ENCODE data around the gene SHF.
"Not testable (repeated sequence)": the region's sequence is repeated elsewhere in the genome, so short reads cannot be mapped to it uniquely, and the experiment has no call there.

SHF gene, protein sequence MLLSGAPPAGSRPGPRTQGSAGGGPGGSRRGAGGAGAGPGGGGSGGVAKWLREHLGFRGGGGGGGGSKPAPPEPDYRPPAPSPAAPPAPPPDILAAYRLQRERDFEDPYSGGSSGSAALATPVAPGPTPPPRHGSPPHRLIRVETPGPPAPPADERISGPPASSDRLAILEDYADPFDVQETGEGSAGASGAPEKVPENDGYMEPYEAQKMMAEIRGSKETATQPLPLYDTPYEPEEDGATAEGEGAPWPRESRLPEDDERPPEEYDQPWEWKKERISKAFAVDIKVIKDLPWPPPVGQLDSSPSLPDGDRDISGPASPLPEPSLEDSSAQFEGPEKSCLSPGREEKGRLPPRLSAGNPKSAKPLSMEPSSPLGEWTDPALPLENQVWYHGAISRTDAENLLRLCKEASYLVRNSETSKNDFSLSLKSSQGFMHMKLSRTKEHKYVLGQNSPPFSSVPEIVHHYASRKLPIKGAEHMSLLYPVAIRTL

DNA sequence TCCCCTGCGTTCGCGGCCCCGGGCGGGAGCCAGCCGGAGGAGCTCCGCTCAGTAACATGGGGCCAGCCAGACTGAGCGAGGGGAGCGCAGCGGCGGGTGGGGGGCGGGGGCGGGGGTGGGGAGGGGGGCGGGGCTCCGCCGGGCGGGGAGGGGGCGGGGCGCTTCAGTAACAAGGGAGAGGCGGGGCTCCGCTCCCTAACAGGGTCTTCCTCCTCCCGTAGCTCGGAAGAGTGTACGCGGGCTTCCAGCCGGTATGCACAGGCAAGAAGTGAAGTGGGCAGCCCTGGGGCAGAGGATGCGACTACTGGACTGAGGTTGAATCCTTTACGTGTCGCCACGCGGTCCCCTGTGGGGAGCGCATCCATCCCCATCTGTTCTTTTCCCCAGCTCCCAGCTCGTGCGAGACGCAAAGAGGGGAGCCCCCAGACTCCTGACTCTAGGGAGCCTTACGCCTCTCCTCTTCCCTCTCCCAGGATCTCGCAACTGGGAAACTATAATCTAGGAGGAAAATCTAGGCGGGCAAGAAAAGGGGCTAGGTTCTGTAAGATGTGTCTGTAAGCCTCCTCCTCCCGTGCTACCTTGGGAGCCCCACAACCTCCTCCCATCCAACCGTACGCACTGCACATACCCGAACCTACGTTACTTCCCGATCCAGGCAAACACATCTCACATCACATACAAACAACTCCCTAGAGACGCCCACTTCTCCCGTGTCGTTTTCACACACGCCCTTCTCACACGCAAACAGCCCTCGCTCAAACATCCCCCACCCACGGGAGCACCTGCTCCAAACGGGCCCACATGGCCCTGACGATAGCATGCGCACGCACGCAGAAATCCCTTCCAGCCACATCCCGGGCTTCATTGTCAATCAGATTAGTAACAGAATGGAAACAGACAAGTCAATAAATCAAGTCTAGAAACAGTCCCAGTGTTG is at the start of gene SHF:
Gene SHF, minus strand, starts transcription at position 73 of the 937 bp plus-strand sequence. Its CDS starts 15 bp downstream, at position 58.
- peak; percentile 68 for DNase-seq

DNA sequence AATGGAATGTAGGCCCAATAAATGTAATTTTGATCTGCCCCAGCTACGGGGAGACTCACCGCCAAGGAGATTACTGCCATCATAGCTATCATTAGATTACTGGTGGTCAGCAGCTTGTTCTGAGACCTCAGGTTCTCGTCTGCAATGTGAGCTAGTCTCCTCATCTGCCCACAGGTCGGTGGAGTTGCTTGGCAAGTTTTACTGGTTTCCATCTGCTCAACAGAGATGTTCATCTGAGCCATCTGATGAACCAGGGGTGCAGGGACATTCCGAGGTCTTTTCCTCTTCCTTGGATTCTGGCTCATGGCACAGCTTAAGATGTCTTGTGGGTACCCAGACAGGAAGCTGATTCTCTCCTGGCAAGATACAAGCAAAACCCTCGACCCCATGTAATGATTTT is 49.0 kb upstream of the SHF start:
- DNase-seq, result not testable (repeated sequence)

DNA sequence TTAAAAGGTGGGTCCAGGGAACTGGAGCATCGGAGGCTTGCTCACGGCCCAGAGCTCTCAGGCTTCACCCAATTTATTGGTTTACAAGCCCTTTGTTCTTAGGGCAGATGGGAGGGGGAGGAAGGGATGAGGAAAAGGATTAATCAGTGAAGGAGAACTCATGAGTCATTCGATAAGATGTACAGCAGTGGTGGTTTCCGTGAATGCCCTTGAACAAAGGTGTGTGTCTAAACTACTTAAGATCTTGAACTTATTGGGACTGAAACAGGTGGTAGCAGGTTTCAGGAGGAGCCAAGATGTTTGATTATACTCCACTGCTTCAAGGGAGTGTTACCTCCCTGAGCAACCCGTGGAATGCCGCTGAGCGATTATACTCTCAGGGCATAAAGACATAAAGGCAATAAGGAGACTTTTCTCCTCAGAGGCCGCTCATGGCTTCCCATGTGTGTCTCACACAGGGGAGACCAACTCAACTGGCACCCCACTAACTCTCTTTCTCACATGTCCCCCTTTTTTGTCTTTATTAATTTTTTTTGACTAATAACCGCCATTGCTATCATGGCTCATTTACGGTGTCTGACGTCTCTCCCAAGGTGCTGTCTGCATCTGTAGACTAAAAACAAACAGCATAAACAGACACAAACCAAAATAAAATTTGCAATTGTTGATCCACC is 46.9 kb upstream of the SHF start:
- DNase-seq, result no peak

DNA sequence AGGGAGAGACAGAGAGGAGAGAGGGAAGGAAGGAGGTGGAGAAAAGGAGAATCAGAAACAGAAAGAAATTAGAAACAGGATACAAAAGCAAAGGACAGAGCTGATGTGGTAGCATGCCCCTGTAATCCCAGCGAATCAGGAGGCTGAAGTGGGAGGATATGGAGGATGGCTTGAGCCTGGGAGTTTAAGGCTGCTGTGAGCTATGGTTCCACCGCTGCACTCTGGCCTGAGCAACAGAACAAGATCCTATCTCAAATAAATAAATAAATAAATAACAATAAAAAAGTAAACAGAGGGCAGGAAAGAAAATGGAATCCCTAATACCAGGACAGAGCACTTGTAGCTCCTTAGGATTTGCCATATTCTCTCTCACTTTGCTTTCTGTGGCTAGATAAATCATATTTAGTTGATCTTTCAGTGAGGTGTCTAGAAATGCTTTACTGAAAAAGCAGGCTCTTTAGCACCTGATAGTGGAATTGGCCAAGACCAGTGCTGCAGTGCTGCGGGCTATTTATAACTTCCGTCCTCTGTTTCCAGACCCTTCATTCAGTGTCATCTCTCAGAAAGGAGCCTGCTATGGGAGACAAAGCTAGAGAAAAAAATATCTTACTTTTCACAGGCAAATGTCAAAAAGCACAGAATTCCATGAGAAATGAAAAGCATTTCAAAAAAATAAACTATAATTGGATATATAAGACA is 44.2 kb upstream of the SHF start:
- DNase-seq, result no peak

DNA sequence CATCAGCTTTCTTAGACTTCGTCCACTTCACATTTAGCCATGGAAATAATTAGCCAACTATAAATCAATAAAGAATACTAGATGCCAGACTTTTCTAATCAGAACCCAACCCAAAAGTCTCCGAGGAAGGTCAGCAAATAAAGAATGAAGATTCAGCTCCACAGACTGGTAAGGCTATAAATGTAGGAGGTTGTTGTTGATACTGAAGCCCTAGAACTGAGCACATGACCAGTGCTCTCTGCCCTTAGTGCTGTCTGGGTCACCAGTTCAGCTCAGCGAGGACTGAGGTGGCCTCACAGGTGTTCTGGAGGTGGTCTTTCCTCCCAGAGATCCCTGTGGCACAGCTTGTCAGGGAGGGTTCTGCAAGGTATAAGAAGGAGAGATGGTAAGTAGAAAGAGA is 43.4 kb upstream of the SHF start:
- no peak for DNase-seq

DNA sequence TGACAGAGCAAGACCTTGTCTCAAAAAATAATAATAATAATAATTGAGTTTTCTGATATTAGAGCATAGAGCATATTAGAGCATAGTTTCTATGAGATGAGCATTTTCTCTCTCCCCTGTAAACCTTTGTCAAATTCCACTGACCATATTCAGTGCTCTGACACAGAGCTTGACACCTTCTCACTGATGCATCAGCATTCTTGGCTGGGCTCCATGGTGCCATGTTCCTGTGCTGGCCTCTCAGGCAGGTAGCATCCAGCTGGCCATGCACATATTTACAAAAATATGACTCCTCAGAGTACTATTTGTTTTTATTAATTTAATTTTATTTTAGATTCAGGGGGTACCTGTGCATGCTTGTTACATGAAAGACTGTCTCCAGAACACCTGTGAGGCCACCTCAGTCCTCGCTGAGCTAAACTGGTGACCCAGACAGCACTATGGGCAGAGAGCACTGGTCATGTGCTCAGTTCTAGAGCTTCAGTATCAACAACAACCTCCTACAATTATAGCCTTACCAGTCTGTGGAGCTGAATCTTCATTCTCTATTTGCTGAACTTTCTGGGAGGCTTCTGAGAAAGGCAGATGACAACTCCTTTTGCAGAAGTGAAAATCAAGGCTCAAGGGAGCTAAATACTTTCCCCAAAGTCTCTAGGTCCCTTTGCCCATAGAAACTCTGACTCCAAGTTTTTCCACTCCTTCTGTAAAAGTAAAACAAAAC is 42.6 kb upstream of the SHF start:
- no peak for DNase-seq

DNA sequence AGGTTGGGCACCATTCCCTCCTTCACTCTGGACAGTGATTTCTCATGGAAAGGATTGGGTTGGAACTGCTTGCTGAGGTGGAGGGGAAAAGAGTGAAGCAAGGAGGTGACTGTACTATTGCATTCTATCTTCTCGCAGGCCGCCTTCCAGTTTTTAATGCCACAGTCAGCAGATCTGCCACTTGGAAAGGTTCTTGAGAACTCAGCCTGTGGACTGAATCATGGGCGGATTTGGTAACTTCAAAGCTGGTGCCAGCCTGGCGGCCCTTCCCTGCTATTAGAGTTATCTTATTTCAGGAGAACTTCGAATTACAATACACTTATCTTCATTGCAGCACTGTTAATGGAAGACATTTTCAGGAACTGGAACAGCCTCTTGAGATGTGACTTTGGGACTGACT is 41.2 kb upstream of the SHF start:
- DNase-seq, result no peak

DNA sequence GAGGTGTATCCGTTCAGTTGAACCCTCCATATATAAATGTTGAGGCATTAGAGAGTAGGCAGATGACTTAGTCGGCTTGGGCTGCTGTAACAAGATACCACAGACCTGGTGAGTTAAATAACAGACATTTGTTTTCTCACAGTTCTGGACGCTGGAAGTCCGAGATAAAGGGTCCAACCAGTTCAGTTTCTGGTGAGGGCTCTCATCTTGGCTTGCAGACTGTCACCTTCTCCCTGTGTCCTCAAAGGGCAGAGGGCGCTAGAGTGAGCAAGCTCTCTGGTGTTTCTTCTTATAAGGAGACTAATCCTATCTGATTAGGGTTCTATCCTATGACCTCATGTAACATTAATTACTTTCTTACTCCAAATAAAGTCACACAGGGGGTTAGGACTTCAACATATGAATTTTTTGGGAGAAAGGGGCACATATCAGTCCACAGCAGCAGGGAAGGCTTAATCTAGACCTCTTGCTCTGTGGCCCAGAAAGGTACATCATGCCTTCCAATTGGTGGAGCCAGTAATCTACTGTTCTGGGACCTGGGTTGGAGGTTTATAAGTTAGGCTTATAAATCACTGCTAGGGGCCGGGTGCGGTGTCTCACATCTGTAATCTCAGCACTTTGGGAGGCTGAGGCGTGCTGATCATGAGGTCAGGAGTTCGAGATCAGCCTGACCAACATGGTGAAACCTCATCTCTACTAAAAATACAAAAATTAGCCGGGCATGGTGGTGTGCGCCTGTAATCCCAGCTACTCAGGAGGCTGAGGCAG is 37.9 kb upstream of the SHF start:
- peak; percentile 36 for DNase-seq

DNA sequence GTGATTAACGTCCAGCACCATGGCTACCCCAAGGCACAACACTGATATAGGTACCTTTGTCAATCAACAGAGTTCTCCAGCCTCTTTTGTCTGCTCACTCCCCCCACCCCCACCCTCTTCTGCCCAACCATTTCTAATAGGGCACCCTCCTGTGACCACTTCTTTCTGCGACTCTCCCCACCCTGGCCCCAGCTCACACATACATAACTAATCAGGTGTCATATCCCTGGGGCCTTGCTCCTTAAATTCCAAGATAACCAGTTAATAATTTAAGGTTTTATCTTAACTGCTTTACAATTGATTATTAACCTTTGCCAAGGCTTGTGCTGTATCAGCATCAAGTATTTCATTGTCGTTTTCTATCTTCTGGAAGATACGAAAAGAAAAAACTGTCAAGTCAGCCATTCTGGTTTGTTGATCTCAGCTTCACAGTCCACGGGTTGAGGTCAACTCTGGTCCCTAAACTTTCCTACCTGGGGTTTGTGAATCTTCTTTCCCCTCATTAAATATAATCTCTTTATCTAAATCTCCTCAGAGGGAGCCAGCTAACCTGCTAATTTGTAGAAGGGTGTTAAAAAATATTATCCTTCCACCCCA is 37.0 kb upstream of the SHF start:
- no peak for DNase-seq

DNA sequence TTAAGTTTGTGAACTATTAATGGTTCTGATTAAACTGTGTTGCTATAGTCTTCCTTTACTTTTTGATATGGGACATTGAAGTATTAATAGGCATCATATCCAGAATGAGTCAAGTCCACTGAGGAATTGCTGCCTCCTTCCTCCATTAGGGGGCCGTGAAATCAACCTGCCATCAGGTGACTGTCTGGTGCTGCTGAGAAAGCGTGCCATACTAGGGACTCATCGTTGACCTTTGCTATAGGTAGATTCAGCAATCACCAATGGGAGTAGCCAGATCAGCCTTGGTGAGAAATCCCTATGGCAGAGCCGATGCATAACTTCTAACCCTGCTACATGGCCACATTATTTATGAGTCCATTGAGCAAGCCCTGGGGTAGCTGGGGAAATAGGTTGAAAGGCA is 34.2 kb upstream of the SHF start:
- DNase-seq, result no peak

DNA sequence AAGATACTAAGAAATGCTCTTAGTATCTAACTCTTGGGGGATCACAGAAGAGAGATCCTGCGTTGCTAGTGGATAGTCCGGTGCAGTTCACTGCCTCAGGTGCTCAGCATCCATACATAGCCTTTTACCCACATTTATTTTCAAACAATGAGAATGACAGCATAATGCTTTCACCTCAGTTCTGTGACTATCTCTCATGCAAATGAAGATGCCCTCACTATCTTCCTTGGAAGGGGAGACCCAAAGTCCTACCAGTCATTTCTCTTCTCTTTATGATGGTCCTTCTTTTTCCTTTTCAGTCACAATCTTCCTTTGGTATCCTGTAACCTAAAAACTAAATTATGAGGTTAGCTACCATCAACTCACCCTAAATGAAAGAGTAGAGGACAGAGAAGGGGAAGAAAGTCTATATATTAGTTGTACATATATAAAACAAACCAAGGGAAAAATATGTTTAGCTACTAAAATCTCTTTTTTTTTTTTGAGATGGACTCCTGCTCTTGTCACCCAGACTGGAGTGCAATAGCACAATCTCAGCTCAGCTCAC is 33.4 kb upstream of the SHF start:
- DNase-seq, result no peak

DNA sequence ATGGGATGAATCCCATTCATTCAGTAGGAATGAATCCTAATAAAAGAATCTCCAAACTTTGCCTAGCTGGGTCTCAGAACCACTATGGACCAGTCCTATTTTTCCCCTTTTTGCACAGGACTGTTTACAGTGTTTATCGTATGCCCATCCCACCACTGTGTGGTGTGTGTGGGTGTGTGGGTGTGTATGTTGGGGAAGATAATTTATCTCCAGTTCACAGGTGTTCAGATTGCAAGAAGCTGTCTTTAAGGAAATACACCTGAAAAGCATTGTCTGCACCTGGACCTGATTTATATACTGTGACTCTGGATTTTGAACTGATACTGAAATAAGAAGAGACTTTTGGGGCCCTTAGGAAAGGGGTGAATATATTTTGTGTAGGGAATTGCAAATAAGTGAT is 24.7 kb upstream of the SHF start:
- DNase-seq, result no peak

DNA sequence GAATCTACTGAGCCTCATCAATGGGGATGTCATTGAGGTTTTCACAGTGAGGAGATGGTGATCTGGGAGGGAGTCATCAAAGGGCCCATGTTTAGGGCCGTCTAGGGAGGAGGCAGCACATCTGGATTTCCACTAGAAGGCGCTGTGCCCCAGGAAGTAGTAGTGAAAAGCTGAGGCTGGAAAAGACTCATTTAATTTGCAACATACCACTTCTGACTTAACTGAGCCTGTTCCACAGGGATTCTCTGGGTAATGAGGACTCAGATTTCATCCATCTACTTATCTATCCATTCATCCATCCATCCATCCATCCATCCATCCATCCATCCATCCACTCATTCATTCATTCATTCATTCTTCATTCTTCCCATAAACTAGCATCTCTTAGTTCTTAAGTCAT is 17.4 kb upstream of the SHF start:
- peak; percentile 90 for DNase-seq

DNA sequence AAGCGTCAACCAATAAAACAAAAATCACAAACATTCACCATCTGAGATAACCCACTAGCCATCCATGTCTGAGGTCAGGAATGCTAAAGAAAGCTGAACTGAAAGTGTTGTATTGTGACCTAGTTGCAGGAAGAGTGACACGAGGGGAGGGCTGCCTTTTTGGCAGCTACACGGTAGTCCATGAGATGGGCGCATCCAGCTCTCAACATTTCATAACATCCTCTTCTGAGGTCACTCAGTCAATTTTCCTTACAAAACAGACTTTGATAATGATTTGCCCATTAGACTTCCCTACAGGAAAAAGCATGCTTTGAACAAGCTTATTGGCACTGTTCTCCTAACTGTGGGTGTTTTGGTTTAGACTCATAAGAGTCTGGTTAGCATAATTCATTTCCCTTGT is 15.4 kb upstream of the SHF start:
- no peak for DNase-seq

DNA sequence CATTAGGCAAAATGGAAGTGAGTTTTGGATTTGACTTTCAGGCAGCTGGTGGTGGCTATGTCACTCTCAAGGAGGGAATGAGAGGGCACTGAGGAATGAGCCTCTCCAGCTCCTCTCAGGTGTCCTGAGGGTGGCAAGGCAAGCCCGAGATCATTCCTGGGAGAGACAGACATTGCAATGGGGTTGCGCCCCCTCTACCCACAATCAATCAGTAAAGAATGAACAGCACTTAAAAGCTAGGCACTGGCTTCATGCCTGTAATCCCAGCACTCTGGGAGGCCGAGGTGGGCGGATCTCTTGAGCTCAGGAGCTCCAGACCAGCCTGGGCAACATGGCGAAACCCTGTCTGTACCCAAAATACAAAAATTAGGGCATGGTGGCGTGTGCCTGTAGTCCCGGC is 14.1 kb upstream of the SHF start:
- no peak for DNase-seq

DNA sequence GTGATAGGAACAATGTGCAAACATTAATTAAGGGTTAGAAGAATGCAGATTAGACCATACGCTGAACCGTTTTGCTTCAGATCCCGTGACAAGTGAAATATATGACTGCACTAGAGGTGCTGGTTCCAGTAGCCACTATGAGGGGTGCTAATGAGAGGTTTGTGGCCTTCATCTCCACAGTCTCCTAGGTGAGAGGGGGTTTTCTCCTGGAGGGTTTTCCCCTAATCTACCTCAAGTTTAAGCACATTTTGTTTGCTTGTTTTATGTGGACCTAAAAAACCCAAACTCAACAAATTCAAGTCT is 13.7 kb upstream of the SHF start:
- DNase-seq, result no peak

DNA sequence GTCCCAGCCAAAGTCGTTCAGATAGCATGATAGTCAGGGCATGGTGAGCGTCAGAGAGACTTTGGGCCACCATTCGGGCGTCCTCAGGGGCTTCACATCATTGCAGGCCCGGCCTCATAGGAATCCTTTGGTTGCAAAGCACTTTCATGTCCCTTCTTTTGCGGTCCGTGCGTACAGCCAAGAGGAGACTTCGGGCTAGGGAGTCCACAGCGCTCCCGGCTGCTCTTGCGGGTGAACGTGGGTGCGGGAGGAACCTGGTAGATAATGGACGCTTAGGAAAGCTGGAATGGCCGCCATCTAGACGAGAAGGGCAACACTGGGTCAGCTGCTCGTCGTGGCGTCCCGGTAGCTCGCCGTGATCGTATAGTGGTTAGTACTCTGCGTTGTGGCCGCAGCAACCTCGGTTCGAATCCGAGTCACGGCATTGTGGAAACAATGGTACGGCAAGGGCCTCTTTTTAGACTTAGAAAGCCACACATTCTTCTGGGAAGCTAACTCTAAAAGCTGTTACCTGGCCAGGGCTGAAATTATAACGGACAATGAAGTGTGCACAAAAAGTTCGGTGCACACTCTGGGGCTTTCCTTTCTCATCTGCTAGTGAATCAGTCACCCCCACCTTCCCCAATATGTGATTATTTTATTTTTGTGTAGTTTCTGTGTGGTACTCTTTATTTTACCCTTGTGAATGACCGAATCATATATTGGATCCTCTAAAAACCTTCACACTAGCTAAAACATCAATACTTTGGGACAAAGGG is 13.2 kb upstream of the SHF start:
- peak; percentile 89 for DNase-seq

DNA sequence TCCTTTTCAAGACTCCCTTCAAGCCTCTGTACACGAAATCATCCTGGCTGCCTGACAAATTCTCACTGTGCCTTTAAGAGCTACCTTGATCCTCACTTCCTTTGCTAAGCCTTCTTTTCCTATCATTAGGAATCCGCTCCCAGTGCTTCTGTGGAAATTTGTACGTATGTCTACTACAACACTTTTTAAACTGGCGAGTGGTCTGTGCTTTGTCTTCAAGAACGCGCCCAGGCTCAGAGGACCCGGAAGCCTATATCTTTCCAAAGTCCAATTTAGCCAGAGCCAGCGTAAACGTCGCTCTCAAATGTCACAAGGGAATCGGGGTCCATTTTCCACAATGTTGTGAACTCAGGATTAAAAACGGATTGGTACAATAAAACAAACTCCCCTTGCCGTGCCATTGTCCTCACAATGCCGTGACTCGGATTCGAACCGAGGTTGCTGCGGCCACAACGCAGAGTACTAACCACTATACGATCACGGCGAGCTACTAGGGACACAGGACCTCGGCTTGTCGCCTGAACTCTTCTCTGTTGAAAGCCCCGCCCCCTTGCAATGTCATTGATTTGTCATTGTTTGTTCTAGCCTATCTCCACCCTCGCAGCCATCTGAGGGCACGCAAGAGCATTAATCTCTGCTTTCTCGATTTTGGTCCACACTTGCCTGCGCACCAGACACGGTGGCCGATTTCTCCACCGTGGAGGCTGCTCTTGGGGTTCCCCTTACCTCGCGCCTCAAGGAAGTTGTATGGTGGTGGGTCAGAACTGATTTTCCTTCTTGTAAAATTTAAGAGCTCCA is 12.4 kb upstream of the SHF start:
- DNase-seq, result peak; percentile 97
